Cardiac muscle cell (in vitro differentiated cells and primary cell): ENCODE results near the gene RPSA. TPM values are rescaled to one million over a fixed set of nuclear protein-coding genes. Genes with fewer than 3 reads are reported as not detected.

Source experiments
- DNase-seq, 2 donors: peaks; one replicate each; pipeline versions ENCODE4 v3.0.0 to v3.0.0-alpha.2; 2010 to 2017; ENCODE audit warnings: low read depth in 1 of 2, low spot score in 1 of 2
- H3K27ac ChIP-seq: fragments of 200-600 bp; sonication (generic); 2 replicates; pipeline ENCODE4 v1.5.1; 2016
- H3K27me3 ChIP-seq: fragments of 200-600 bp; sonication (generic); 2 replicates; pipeline ENCODE4 v1.6.0; 2016; ENCODE audit warnings: control low read depth
- H3K36me3 ChIP-seq: fragments of 200-600 bp; sonication (generic); 2 replicates; pipeline ENCODE4 v1.5.1; 2016; ENCODE audit warnings: control low read depth
- H3K4me1 ChIP-seq: fragments of 200-600 bp; sonication (generic); 2 replicates; pipeline ENCODE4 v1.8.1; 2017; ENCODE audit warnings: low read depth, mild to moderate bottlenecking, mixed run types
- H3K4me3 ChIP-seq: fragments of 200-600 bp; sonication (generic); 2 replicates; pipeline ENCODE4 v1.5.1; 2016; ENCODE audit warnings: mild to moderate bottlenecking
- H3K9me3 ChIP-seq: fragments of 200-600 bp; sonication (generic); 2 replicates; pipeline ENCODE4 v1.5.1; 2017; ENCODE audit warnings: low read depth, mild to moderate bottlenecking, control low read depth
- polyA plus RNA-seq: library from polyadenylated mRNA; unstranded; fragments of >200 nt; fragmentation: Nextera tagmentation; extraction: Ambion mirVana; gene quantifications from 2 replicates; pipeline ENCODE4 v1.2.1, GENCODE V29; 2016
- total RNA-seq: library from RNA; depleted of rRNA; stranded (reverse); fragments of >200 nt; gene quantifications from 2 replicates; pipeline ENCODE4 v1.2.3, GENCODE V29; 2016
- TF ChIP-seq, protein P1 (sequence below): IDR thresholded peaks from 2 replicates; pipeline ENCODE4 v1.5.1; 2012; ENCODE audit warnings: low read depth, mild to moderate bottlenecking, low read length

The RPSA gene
- total and polyA plus RNA-seq, 2 experiments from 2014 or later = 329 to 1,073 TPM

DNA sequence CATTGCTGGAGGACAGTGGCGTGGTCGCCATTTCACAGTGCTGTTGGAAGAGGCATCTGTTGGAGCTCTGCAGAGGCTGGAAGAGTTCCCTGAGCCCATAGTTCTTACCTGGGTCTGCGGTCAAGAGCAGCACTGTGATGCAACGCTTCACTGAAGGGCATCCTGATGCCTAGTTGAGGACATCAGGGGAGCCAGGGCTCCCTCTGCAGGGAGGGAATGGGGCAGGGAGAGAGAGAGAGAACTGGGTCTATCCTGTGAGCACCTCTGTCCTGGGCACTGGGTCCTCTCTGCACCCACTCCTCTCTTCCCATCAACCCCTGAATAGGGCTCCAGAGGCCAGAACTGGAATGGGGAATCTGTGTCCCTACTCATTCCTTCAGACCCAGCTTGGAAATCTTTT lies 37.0 kb downstream of the RPSA start:
- H3K9me3 ChIP-seq = no peaks in the 10 kb centered on the region
- TF ChIP-seq, protein P1, sequence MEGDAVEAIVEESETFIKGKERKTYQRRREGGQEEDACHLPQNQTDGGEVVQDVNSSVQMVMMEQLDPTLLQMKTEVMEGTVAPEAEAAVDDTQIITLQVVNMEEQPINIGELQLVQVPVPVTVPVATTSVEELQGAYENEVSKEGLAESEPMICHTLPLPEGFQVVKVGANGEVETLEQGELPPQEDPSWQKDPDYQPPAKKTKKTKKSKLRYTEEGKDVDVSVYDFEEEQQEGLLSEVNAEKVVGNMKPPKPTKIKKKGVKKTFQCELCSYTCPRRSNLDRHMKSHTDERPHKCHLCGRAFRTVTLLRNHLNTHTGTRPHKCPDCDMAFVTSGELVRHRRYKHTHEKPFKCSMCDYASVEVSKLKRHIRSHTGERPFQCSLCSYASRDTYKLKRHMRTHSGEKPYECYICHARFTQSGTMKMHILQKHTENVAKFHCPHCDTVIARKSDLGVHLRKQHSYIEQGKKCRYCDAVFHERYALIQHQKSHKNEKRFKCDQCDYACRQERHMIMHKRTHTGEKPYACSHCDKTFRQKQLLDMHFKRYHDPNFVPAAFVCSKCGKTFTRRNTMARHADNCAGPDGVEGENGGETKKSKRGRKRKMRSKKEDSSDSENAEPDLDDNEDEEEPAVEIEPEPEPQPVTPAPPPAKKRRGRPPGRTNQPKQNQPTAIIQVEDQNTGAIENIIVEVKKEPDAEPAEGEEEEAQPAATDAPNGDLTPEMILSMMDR = peak; percentile 11
- H3K4me1 ChIP-seq = no peaks in the 10 kb centered on the region
- no peaks in the 10 kb centered on the region for H3K27me3 ChIP-seq
- H3K27ac ChIP-seq = no peak overlapping the region
- H3K36me3 ChIP-seq = no peaks in the 10 kb centered on the region
- no peak for DNase-seq
- no peak overlapping the region for H3K4me3 ChIP-seq

DNA sequence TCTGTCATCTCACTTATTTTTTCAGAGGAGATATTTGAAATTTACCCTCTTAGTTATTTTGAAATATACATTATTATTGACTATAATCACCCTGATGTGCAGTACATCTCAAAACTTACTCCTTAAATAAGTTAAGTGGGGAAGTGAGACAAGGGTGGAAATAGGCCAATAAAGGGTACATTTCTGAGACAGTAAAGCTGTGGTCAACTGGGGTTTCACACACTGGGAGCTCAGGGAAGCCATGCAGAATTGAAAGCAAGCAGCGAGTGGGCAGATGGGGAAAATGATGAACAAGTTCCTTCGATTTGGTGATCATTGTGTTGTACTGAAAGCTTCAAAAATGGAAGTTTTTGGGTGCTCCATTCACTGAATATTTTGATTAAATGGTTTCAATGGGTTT lies 39.4 kb downstream of the RPSA start:
- TF ChIP-seq, protein P1 = no peak
- Histone ChIP-seq H3K4me1 (no peaks in the 10 kb centered on the region), H3K27ac (no peak overlapping the region), H3K27me3 (no peaks in the 10 kb centered on the region), H3K9me3 (no peaks in the 10 kb centered on the region), H3K36me3 (no peaks in the 10 kb centered on the region), H3K4me3 (no peak overlapping the region)
- no peak for DNase-seq

DNA sequence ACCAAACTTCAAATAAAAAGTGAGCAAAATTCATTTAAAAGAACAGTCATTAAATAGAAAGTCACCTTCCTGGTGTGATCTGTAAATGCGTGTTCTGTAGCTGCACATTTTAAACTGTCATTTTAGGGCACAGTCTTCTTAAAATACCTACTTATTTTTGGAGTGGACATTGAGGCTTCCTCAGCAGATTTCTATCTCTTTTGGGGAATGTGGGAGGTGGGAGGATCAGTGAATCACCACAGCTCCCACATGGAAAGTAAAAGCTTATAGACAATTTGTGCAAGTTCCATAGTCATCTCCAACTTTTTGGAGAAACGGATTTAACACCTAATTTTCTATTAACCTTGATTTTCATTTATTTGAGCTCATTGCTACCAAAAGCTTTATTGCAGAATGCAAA lies 39.9 kb downstream of the RPSA start:
- H3K27ac ChIP-seq = no peak overlapping the region
- TF ChIP-seq, protein P1 = no peak
- H3K27me3 ChIP-seq = no peaks in the 10 kb centered on the region
- no peak for DNase-seq
- no peaks in the 10 kb centered on the region for H3K9me3 ChIP-seq
- H3K4me1 ChIP-seq = no peaks in the 10 kb centered on the region
- no peaks in the 10 kb centered on the region for H3K36me3 ChIP-seq
- no peak overlapping the region for H3K4me3 ChIP-seq

DNA sequence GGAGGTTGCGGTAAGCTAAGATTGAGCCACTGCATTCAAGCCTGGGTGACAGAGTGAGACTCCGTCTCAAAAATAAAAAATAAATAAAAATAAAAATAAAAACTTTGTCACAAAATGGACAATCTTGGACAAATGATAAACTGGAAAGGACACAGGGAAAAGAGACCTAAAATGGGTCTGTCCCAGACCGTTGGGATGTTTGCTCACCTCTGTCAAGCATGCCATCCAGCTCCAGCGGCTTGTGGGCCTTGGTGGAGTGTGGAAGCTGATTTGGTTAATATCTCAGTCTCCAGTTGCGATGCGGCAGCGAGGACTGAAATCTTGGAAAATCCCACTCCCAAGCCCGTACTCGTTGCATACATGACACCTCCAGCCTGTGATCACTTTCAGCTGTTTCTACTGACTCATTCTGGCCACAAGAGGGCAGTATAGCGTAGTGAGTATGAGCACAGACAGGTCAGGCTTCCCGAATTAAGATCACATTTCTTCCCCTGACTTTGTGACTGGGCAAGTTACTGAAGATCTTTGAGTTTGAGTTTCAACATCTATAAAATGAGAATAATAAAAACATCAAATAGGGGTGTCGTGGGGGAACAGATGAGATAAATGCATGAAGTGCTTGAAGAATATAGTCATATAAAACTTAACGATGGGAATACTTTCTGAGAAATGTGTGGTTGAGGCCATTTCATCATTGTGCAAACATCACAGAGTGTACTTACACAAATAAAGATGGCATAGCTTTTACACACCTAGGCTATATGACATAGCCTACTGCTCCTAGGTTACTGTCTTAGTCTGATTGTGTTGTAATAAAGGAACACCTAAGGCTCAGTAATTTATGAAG lies 41.3 kb downstream of the RPSA start:
- no peaks in the 10 kb centered on the region for H3K9me3 ChIP-seq
- H3K36me3 ChIP-seq = no peaks in the 10 kb centered on the region
- H3K27me3 ChIP-seq = no peaks in the 10 kb centered on the region
- H3K4me1 ChIP-seq = no peaks in the 10 kb centered on the region
- H3K4me3 ChIP-seq = no peak overlapping the region
- H3K27ac ChIP-seq = no peak overlapping the region
- DNase-seq = peak; percentile 91
- TF ChIP-seq, protein P1 = peak; percentile 90

DNA sequence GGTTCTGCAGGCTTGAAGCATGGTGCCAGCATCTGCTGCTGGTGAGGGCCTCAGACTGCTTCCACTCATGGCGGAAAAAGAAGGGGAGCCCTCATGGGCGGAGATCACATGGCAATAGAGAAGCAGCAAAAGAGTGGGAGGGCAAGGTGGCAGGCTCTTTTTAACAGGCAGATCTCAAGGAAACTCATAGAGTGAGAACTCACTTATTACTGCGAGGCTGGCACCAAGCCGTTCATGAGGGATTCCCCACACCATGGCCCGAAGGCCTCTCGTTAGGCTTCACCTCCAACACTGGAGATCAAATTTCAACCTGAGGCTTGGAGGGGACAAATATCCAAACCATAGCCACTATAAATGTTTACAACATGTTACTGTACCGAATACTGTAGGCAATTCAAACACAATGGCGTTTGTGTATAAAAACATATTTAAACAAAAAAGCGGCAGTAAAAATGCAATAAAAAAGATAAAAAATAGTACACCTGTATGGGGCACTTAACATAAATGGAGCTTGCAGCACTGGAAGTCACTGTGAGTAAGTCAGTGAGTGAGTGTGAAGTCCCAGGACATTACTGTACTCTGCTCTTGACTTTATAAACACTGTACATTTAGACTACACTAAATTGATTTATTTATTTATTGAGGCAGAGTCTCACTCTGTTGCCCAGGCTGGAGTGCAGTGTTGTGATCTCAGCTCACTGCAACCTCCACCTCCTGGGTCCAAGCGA lies 42.1 kb downstream of the RPSA start:
- H3K4me3 ChIP-seq = no peak overlapping the region
- TF ChIP-seq, protein P1 = no peak
- no peaks in the 10 kb centered on the region for H3K9me3 ChIP-seq
- no peak for DNase-seq
- no peaks in the 10 kb centered on the region for H3K4me1 ChIP-seq
- no peaks in the 10 kb centered on the region for H3K27me3 ChIP-seq
- H3K36me3 ChIP-seq = no peaks in the 10 kb centered on the region
- no peak overlapping the region for H3K27ac ChIP-seq
